Esophagus muscularis mucosa (tissue), 4 donors: ENCODE data around the gene LCN9. TPM values are rescaled to one million over a fixed set of nuclear protein-coding genes. Genes with fewer than 3 reads are reported as not detected.
"Not testable (repeated sequence)": the region's sequence is repeated elsewhere in the genome, so short reads cannot be mapped to it uniquely, and the experiment has no call there.

Experiments
- DNase-seq: peaks from one replicate; pipeline ENCODE4 v3.0.0-alpha.2; 2017; ENCODE audit errors: extremely low spot score
- H3K27ac ChIP-seq, 4 donors: fragments of 200-600 bp; sonication (generic); replicated peaks in 1 of 4; 1 replicate in 3 of 4; 2 replicates in 1 of 4; pipeline ENCODE4 v1.5.1; 2016 to 2019; ENCODE audit warnings: mild to moderate bottlenecking in 1 of 4
- H3K27me3 ChIP-seq, 4 donors: fragments of 200-600 bp; sonication (generic); one replicate each; pipeline versions ENCODE4 v1.5.1 to v1.6.0; 2016 to 2019
- H3K36me3 ChIP-seq, 4 donors: fragments of 200-600 bp; sonication (generic); one replicate each; pipeline ENCODE4 v1.5.1; 2016 to 2019
- H3K4me1 ChIP-seq, 4 donors: fragments of 200-600 bp; sonication (generic); one replicate each; pipeline ENCODE4 v1.5.1; 2016 to 2019
- H3K4me3 ChIP-seq, 4 donors: fragments of 200-600 bp; sonication (generic); 1 replicate in 2 of 4; 2 replicates in 2 of 4; pipeline ENCODE4 v1.5.1; 2016 to 2019; ENCODE audit warnings: mild to moderate bottlenecking in 4 of 4, moderate library complexity in 1 of 4
- H3K9me3 ChIP-seq, 4 donors: fragments of 200-600 bp; sonication (generic); 1 replicate in 3 of 4; 2 replicates in 1 of 4; pipeline ENCODE4 v1.5.1; 2016 to 2019
- CTCF ChIP-seq, 3 experiments: fragments of 200-600 bp in 2 of 3; fragments of 450-650 bp in 1 of 3; sonication (generic) in 2 of 3; IDR thresholded peaks; one replicate each; pipeline ENCODE4 v1.5.1; 2017 to 2019; ENCODE audit warnings: antibody characterized with exemption in 3 of 3, mild to moderate bottlenecking in 2 of 3, moderate library complexity in 1 of 3
- EP300 ChIP-seq: sonication (generic); formaldehyde crosslinking; IDR thresholded peaks from one replicate; pipeline ENCODE4 v1.6.1; 2017; ENCODE audit warnings: antibody characterized with exemption
- POLR2A ChIP-seq: fragments of 450-650 bp; IDR thresholded peaks from one replicate; pipeline ENCODE4 v1.6.1; 2017; ENCODE audit warnings: antibody characterized with exemption, moderate library complexity, mild to moderate bottlenecking, low read depth
- POLR2AphosphoS5 ChIP-seq, 2 donors: sonication (generic); formaldehyde crosslinking; IDR thresholded peaks; one replicate each; pipeline ENCODE4 v1.6.1; 2017; ENCODE audit warnings: antibody characterized with exemption in 2 of 2
- WGBS: methylation state at CpG from one replicate; pipeline ENCODE4 v1.1.5; 2018; 5-methylcytosine and 5-hydroxymethylcytosine counted together
- intact Hi-C: fragments of 100-400 bp; cut with DNase I; formaldehyde crosslinking; loops from one replicate; pipeline ENCODE4 v1.15.1; 2023
- total RNA-seq, 4 donors: library from RNA; depleted of rRNA; stranded (reverse); fragments of >200 nt; gene quantifications; one replicate each; pipeline versions ENCODE4 v1.1.0 to v1.2.1, GENCODE V29; 2016

LCN9 gene
- total RNA-seq, 4 donors from 2014 or later, result not detected

- no peak overlapping the region for H3K27ac ChIP-seq
- H3K27me3 ChIP-seq, result peaks cover 0 to 66% (median 0%) of the 10 kb centered on the region in 4 donors
- intact Hi-C loops, result no loop called here
- H3K9me3 ChIP-seq, result no peaks in the 10 kb centered on the region
- H3K4me3 ChIP-seq, result no peak overlapping the region
- 100% methylated on average over 6 of the region's 9 CpGs for WGBS
- DNase-seq, result no peak
- H3K36me3 ChIP-seq, result no peaks in the 10 kb centered on the region
- H3K4me1 ChIP-seq, result no peaks in the 10 kb centered on the region
- TF ChIP-seq POLR2AphosphoS5 (IDR thresholded peaks at IDR 0.05), result no peak
- no peak for TF ChIP-seq POLR2A
- no peak for TF ChIP-seq CTCF (IDR thresholded peaks at IDR 0.05)
- no peak for TF ChIP-seq EP300
Observed at GRCh38 chr9:135669616-135670285, 6.6 kb downstream of the LCN9 start.

GRCh38 chr9:135670721-135671590, 7.8 kb downstream of the LCN9 start:
- Histone ChIP-seq H3K4me3 (no peak overlapping the region), H3K27ac (no peak overlapping the region), H3K9me3 (no peaks in the 10 kb centered on the region), H3K36me3 (no peaks in the 10 kb centered on the region), H3K4me1 (no peaks in the 10 kb centered on the region), H3K27me3 (peaks cover 0 to 54% (median 0%) of the 10 kb centered on the region in 4 donors)
- no peak for TF ChIP-seq POLR2AphosphoS5 (IDR thresholded peaks at IDR 0.05)
- no peak for TF ChIP-seq EP300
- no peak for TF ChIP-seq CTCF (IDR thresholded peaks at IDR 0.05)
- no peak for TF ChIP-seq POLR2A
- 89% methylated on average over 20 of the region's 41 CpGs for WGBS
- no peak for DNase-seq
- intact Hi-C loops, result no loop called here

GRCh38 chr9:135671591-135672041, 8.5 kb downstream of the LCN9 start:
- Histone ChIP-seq H3K27me3 (peaks cover 0 to 48% (median 0%) of the 10 kb centered on the region in 4 donors), H3K4me3 (no peak overlapping the region), H3K27ac (no peak overlapping the region), H3K36me3 (no peaks in the 10 kb centered on the region), H3K9me3 (no peaks in the 10 kb centered on the region), H3K4me1 (no peaks in the 10 kb centered on the region)
- TF ChIP-seq CTCF (IDR thresholded peaks at IDR 0.05), result no peak
- TF ChIP-seq POLR2AphosphoS5 (IDR thresholded peaks at IDR 0.05), result no peak
- no peak for TF ChIP-seq EP300
- TF ChIP-seq POLR2A, result no peak
- intact Hi-C loops, result no loop called here
- DNase-seq, result no peak
- WGBS, result 44% methylated on average over 3 of the region's 17 CpGs

- H3K27ac ChIP-seq, H3K4me1 ChIP-seq, H3K36me3 ChIP-seq, H3K9me3 ChIP-seq, H3K4me3 ChIP-seq, DNase-seq, intact Hi-C loops: not testable (repeated sequence)
- WGBS, result 87% methylated on average over 7 of the region's 7 CpGs
- H3K27me3 ChIP-seq, result peaks cover 0 to 39% (median 0%) of the 10 kb centered on the region in 4 donors
Observed at GRCh38 chr9:135672786-135673185, 9.7 kb downstream of the LCN9 start.

GRCh38 chr9:135673941-135674340, 10.8 kb downstream of the LCN9 start:
- Histone ChIP-seq H3K27ac (no peak overlapping the region), H3K9me3 (no peaks in the 10 kb centered on the region), H3K4me3 (no peak overlapping the region), H3K27me3 (peaks cover 0 to 49% (median 0%) of the 10 kb centered on the region in 4 donors), H3K4me1 (no peaks in the 10 kb centered on the region), H3K36me3 (no peaks in the 10 kb centered on the region)
- TF ChIP-seq EP300 (no peak), CTCF (IDR thresholded peaks at IDR 0.05) (no peak), POLR2A (no peak), POLR2AphosphoS5 (IDR thresholded peaks at IDR 0.05) (no peak)
- 85% methylated on average over 8 of the region's 8 CpGs for WGBS
- intact Hi-C loops, result no loop called here
- no peak for DNase-seq
